HEK293 (cell line): ENCODE results near the gene C4orf50.
A peak's percentile ranks its signal among the peaks of the same experiment; 100 is the strongest.

ENCODE experiments used
- CTCF ChIA-PET: fragments of 350-600 bp; formaldehyde crosslinking; extraction: SDS; loops from one replicate; lab custom pipeline; 2021; ENCODE audit warnings: antibody characterized with exemption; lab: Yijun Ruan, JAX
- POLR2A ChIA-PET: fragments of 300-600 bp; formaldehyde crosslinking; extraction: SDS; loops from one replicate; lab custom pipeline; 2020; ENCODE audit warnings: antibody characterized with exemption, inconsistent platforms; lab: Yijun Ruan, JAX
- H3K27ac ChIP-seq: fragments of 200-500 bp; sonication (Bioruptor generic); 2 replicates; pipeline ENCODE4 v1.5.1; 2014; ENCODE audit warnings: low read depth, low read length, control low read depth, inconsistent platforms; ENCODE audit errors: extremely low read depth
- H3K36me3 ChIP-seq, 2 experiments: fragments of 200-500 bp in 1 of 2; sonication (Bioruptor generic) in 1 of 2; 1 replicate in 1 of 2; 2 replicates in 1 of 2; pipeline ENCODE4 v1.5.1; 2014 to 2017; ENCODE audit warnings: inconsistent platforms in 2 of 2, low read length in 2 of 2; ENCODE audit not compliant: control insufficient read depth in 2 of 2, insufficient read depth in 1 of 2
- H3K4me1 ChIP-seq: fragments of 200-500 bp; sonication (Bioruptor generic); 2 replicates; pipeline ENCODE4 v1.5.1; 2014; ENCODE audit warnings: mild to moderate bottlenecking, low read length, inconsistent platforms; ENCODE audit not compliant: control insufficient read depth, insufficient read depth
- H3K4me3 ChIP-seq: 2 replicates; pipeline ENCODE4 v1.5.1; 2011; ENCODE audit warnings: low read depth, mild to moderate bottlenecking, control low read depth, low read length, moderate library complexity
- H3K9me3 ChIP-seq: fragments of 200-500 bp; sonication (Bioruptor generic); 2 replicates; pipeline ENCODE4 v1.5.1; 2014; ENCODE audit warnings: low read depth, low read length, inconsistent platforms; ENCODE audit not compliant: control insufficient read depth, insufficient read depth
- BCL11A ChIP-seq: fragments of 450-650 bp; formaldehyde crosslinking; IDR thresholded peaks from 2 replicates; pipeline ENCODE4 v1.5.1; 2016; ENCODE audit warnings: low read depth, missing biosample characterization, missing genetic modification characterization
- CTCF ChIP-seq: fragments of 450-650 bp; formaldehyde crosslinking; IDR thresholded peaks from 2 replicates; pipeline ENCODE4 v1.5.1; 2016; ENCODE audit warnings: missing biosample characterization, missing genetic modification characterization
- INSM2 ChIP-seq: fragments of 450-650 bp; formaldehyde crosslinking; IDR thresholded peaks from 2 replicates; pipeline ENCODE4 v1.5.1; 2016; ENCODE audit warnings: missing biosample characterization, missing genetic modification characterization
- KLF17 ChIP-seq: fragments of 450-650 bp; formaldehyde crosslinking; IDR thresholded peaks from 2 replicates; pipeline ENCODE4 v1.5.1; 2016; ENCODE audit warnings: missing biosample characterization, missing genetic modification characterization
- SP7 ChIP-seq: fragments of 450-650 bp; formaldehyde crosslinking; IDR thresholded peaks from 2 replicates; pipeline ENCODE4 v1.5.1; 2016; ENCODE audit warnings: missing biosample characterization, missing genetic modification characterization
- ZBTB44 ChIP-seq: fragments of 450-650 bp; IDR thresholded peaks from 2 replicates; pipeline ENCODE4 v1.5.1; 2018; ENCODE audit warnings: missing biosample characterization, mild to moderate bottlenecking, missing genetic modification characterization
- ZEB2 ChIP-seq: fragments of 450-650 bp; formaldehyde crosslinking; IDR thresholded peaks from 2 replicates; pipeline ENCODE4 v1.5.1; 2016; ENCODE audit warnings: missing biosample characterization, missing genetic modification characterization
- ZFHX2 ChIP-seq: fragments of 450-650 bp; formaldehyde crosslinking; conservative IDR thresholded peaks from 2 replicates; pipeline ENCODE4 v1.5.1; 2016; ENCODE audit warnings: missing biosample characterization, missing genetic modification characterization
- ZNF132 ChIP-seq: fragments of 450-650 bp; formaldehyde crosslinking; IDR thresholded peaks from 2 replicates; pipeline ENCODE4 v1.5.1; 2017; ENCODE audit warnings: missing biosample characterization, missing genetic modification characterization, borderline replicate concordance
- ZNF155 ChIP-seq: fragments of 450-650 bp; formaldehyde crosslinking; IDR thresholded peaks from 2 replicates; pipeline ENCODE4 v1.5.1; 2016; ENCODE audit warnings: missing biosample characterization, missing genetic modification characterization
- ZNF157 ChIP-seq: fragments of 450-650 bp; formaldehyde crosslinking; IDR thresholded peaks from 2 replicates; pipeline ENCODE4 v1.5.1; 2016; ENCODE audit warnings: missing biosample characterization, missing genetic modification characterization
- ZNF280D ChIP-seq: fragments of 450-650 bp; formaldehyde crosslinking; IDR thresholded peaks from 2 replicates; pipeline ENCODE4 v1.5.1; 2016; ENCODE audit warnings: missing biosample characterization, missing genetic modification characterization
- ZNF514 ChIP-seq: fragments of 450-650 bp; formaldehyde crosslinking; IDR thresholded peaks from 2 replicates; pipeline ENCODE4 v1.5.1; 2016; ENCODE audit warnings: missing biosample characterization, missing genetic modification characterization
- ZNF521 ChIP-seq: fragments of 450-650 bp; formaldehyde crosslinking; IDR thresholded peaks from 2 replicates; pipeline ENCODE4 v1.5.1; 2017; ENCODE audit warnings: missing biosample characterization, mild to moderate bottlenecking, missing genetic modification characterization
- ZNF529 ChIP-seq: fragments of 450-650 bp; formaldehyde crosslinking; IDR thresholded peaks from 2 replicates; pipeline ENCODE4 v1.5.1; 2017; ENCODE audit warnings: missing genetic modification characterization, missing biosample characterization; ENCODE audit not compliant: insufficient replicate concordance
- ZNF561 ChIP-seq: fragments of 450-650 bp; IDR thresholded peaks from 2 replicates; pipeline ENCODE4 v1.5.1; 2018; ENCODE audit warnings: missing biosample characterization, missing genetic modification characterization, borderline replicate concordance
- ZNF580 ChIP-seq: fragments of 450-650 bp; formaldehyde crosslinking; IDR thresholded peaks from 2 replicates; pipeline ENCODE4 v1.5.1; 2016; ENCODE audit warnings: missing biosample characterization, missing genetic modification characterization
- ZNF621 ChIP-seq: fragments of 450-650 bp; formaldehyde crosslinking; IDR thresholded peaks from 2 replicates; pipeline ENCODE4 v1.5.1; 2017; ENCODE audit warnings: missing biosample characterization, missing genetic modification characterization
- ZNF654 ChIP-seq: fragments of 450-650 bp; formaldehyde crosslinking; IDR thresholded peaks from 2 replicates; pipeline ENCODE4 v1.5.1; 2016; ENCODE audit warnings: low read depth, missing biosample characterization, missing genetic modification characterization
- ZNF660 ChIP-seq: fragments of 450-650 bp; IDR thresholded peaks from 2 replicates; pipeline ENCODE4 v1.5.1; 2018; ENCODE audit warnings: missing biosample characterization, mild to moderate bottlenecking, missing genetic modification characterization
- ZNF785 ChIP-seq: fragments of 450-650 bp; formaldehyde crosslinking; IDR thresholded peaks from 2 replicates; pipeline ENCODE4 v1.5.1; 2016; ENCODE audit warnings: missing biosample characterization, missing genetic modification characterization

The C4orf50 gene

GRCh38 chr4:5999830-6000365 is 18.3 kb downstream of the C4orf50 start:
- H3K4me1 ChIP-seq, result no peaks in the 10 kb centered on the region
- ChIA-PET CTCF (interaction anchor here (0.7 to 4.2 kb wide), 9 partner anchors 10 to 172 kb away, joined by 3 to 60 read pairs (median 9); no protein-coding TSS in a partner anchor), POLR2A (no interaction called here)
- no peak for TF ChIP-seq ZEB2
- no peak for TF ChIP-seq ZNF280D (tag by site-specific recombination)
- no peak for TF ChIP-seq SP7 (tag by site-specific recombination)
- H3K4me3 ChIP-seq, result no peak overlapping the region
- no peaks in the 10 kb centered on the region for H3K9me3 ChIP-seq
- no peaks in the 10 kb centered on the region for H3K36me3 ChIP-seq
- H3K27ac ChIP-seq, result no peak overlapping the region

- Histone ChIP-seq H3K27ac (no peak overlapping the region), H3K4me1 (no peaks in the 10 kb centered on the region), H3K4me3 (no peak overlapping the region), H3K36me3 (no peaks in the 10 kb centered on the region), H3K9me3 (no peaks in the 10 kb centered on the region)
- CTCF ChIA-PET, result interaction anchor here (0.8 to 4.2 kb wide), 10 partner anchors 10 to 333 kb away, joined by 3 to 60 read pairs (median 9); no protein-coding TSS in a partner anchor
- TF ChIP-seq ZNF521 (tag by site-specific recombination), result no peak
- no peak for TF ChIP-seq ZNF132 (tag by site-specific recombination)
- no peak for TF ChIP-seq ZNF514 (tag by site-specific recombination)
- TF ChIP-seq BCL11A, result no peak
- TF ChIP-seq ZNF785 (tag by site-specific recombination), result no peak
- TF ChIP-seq ZNF155 (tag by site-specific recombination), result no peak
- POLR2A ChIA-PET, result no interaction called here
Measured at GRCh38 chr4:5999356-5999755, 18.9 kb downstream of the C4orf50 start.

GRCh38 chr4:5998333-5998936 is 19.8 kb downstream of the C4orf50 start:
- no peaks in the 10 kb centered on the region for H3K9me3 ChIP-seq
- H3K27ac ChIP-seq, result no peak overlapping the region
- ChIA-PET CTCF (interaction anchor here (0.6 to 4.2 kb wide), 47 partner anchors 9 to 1540 kb away, joined by 3 to 60 read pairs (median 3); no protein-coding TSS in a partner anchor), POLR2A (no interaction called here)
- H3K4me1 ChIP-seq, result no peaks in the 10 kb centered on the region
- H3K4me3 ChIP-seq, result no peak overlapping the region
- no peaks in the 10 kb centered on the region for H3K36me3 ChIP-seq
- no peak for TF ChIP-seq ZNF157
- peak; percentile 73 for TF ChIP-seq ZNF654
- TF ChIP-seq INSM2 (tag by site-specific recombination), result no peak
- TF ChIP-seq CTCF (tag by site-specific recombination), result peak; percentile 74
- TF ChIP-seq ZNF561, result no peak
- TF ChIP-seq ZNF580, result no peak
- TF ChIP-seq ZFHX2, result no peak
- no peak for TF ChIP-seq ZNF621 (tag by site-specific recombination)
- no peak for TF ChIP-seq ZBTB44 (tag by site-specific recombination)
- TF ChIP-seq ZNF529, result no peak
- no peak for TF ChIP-seq KLF17 (tag by site-specific recombination)
- no peak for TF ChIP-seq ZNF660 (tag by site-specific recombination)
